ENCODE data around the gene TMEM179.

DNA sequence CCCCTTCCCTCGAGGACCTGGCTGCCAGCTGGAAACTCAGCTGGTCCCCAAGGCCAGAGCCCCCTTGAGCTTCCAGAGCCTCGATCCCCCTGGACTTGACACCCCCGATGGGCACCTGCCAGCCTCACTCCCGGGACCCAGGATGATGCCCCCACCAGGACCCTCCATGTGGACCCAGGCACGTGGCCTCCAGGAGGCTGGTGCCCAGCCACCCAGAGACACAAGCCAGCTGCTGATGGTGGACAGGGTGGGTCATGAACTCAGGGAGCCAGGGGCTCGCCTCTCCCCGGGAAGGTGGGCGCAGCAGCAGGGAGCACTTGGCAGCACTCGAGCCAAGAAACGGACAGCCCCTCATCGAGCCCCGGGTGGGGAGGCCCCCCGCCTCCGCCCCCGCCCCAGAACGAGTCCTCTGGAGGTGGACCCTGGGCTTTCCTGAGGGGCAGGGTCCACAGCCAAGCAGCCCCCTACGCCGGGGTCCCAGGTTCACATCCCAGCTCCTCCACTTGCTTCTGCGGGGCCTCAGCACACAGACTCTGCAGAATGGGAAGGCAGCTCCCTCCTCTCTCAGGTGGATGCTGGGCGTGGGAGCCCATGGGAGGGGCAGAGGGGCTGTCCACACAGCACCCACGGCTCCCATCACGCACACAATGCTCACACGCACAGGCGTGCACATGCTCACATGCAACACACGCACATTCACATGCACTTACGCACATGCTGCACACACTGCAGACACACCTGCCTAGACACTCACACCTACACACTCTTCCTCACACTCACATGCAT is 12.9 kb downstream of the TMEM179 start:
- TF ChIP-seq, protein P1, sequence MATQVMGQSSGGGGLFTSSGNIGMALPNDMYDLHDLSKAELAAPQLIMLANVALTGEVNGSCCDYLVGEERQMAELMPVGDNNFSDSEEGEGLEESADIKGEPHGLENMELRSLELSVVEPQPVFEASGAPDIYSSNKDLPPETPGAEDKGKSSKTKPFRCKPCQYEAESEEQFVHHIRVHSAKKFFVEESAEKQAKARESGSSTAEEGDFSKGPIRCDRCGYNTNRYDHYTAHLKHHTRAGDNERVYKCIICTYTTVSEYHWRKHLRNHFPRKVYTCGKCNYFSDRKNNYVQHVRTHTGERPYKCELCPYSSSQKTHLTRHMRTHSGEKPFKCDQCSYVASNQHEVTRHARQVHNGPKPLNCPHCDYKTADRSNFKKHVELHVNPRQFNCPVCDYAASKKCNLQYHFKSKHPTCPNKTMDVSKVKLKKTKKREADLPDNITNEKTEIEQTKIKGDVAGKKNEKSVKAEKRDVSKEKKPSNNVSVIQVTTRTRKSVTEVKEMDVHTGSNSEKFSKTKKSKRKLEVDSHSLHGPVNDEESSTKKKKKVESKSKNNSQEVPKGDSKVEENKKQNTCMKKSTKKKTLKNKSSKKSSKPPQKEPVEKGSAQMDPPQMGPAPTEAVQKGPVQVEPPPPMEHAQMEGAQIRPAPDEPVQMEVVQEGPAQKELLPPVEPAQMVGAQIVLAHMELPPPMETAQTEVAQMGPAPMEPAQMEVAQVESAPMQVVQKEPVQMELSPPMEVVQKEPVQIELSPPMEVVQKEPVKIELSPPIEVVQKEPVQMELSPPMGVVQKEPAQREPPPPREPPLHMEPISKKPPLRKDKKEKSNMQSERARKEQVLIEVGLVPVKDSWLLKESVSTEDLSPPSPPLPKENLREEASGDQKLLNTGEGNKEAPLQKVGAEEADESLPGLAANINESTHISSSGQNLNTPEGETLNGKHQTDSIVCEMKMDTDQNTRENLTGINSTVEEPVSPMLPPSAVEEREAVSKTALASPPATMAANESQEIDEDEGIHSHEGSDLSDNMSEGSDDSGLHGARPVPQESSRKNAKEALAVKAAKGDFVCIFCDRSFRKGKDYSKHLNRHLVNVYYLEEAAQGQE (IDR thresholded peaks at IDR 0.05; ENCODE audit: insufficient read depth in 1 of 2, low read depth in 2 of 2, low read length in 2 of 2): no peak
- TF ChIP-seq POLR2AphosphoS5 (IDR thresholded peaks at IDR 0.05; ENCODE audit: low read depth, low read length) (no peak), FOXP2 (optimal IDR thresholded peaks at IDR 0.05; ENCODE audit: borderline replicate concordance, extremely low read depth, extremely low read length, insufficient read depth) (no peak)
